ENCODE measurements around the gene NLRC5.
A peak's percentile ranks its signal among the peaks of the same experiment; 100 is the strongest.

The NLRC5 gene

DNA sequence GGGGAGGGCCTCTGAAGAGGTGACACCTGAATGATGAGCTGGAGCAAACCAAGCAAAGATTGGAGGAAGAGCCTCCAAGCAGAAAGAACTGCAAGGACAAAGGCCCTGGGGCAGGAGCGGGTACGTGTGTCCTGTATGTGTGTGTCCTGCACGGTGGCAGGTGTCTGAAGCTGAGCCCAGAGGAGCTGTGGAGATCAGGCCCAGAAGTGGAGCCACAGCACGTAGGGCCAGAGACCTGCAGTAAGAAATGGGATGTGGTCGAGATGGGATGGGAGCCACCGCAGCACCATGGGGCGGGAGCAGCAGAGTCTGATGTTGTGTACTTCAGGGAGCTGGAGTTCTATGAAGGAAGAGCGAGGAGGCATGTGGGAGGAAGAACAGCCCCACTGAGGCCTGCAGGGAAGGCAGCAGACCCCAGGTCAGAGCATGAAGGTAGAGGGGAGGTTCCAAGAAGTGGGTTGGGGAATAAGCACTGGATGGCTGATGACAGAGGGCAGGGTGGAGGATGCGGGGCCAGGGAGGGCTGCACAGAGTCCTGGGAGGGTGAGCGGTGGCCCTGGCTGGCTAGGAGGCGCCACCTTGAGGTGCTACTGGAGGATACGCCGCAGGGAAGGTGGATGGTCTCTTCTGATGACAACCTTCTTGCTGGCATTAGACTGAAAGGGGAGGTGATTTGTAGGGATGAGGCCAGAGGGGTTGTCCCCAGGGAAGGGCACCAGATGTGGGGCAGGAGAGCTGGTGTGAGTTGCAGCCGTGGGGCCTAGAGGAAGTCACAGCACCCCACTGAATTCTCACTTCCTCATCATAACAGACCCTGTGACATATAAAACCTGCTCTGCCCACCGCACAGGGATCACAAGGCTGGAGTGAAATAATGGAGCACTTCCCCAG, 38.2 kb upstream of the NLRC5 start:
- DNase-seq (ENCODE audit: low spot score): no peak
- Histone ChIP-seq H3K27ac (peak overlapping the region in 1 of 2 donors; percentile 5), H3K4me3 (no peak overlapping the region)
- TF ChIP-seq, protein P1, sequence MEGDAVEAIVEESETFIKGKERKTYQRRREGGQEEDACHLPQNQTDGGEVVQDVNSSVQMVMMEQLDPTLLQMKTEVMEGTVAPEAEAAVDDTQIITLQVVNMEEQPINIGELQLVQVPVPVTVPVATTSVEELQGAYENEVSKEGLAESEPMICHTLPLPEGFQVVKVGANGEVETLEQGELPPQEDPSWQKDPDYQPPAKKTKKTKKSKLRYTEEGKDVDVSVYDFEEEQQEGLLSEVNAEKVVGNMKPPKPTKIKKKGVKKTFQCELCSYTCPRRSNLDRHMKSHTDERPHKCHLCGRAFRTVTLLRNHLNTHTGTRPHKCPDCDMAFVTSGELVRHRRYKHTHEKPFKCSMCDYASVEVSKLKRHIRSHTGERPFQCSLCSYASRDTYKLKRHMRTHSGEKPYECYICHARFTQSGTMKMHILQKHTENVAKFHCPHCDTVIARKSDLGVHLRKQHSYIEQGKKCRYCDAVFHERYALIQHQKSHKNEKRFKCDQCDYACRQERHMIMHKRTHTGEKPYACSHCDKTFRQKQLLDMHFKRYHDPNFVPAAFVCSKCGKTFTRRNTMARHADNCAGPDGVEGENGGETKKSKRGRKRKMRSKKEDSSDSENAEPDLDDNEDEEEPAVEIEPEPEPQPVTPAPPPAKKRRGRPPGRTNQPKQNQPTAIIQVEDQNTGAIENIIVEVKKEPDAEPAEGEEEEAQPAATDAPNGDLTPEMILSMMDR (IDR thresholded peaks at IDR 0.05): no peak

DNA sequence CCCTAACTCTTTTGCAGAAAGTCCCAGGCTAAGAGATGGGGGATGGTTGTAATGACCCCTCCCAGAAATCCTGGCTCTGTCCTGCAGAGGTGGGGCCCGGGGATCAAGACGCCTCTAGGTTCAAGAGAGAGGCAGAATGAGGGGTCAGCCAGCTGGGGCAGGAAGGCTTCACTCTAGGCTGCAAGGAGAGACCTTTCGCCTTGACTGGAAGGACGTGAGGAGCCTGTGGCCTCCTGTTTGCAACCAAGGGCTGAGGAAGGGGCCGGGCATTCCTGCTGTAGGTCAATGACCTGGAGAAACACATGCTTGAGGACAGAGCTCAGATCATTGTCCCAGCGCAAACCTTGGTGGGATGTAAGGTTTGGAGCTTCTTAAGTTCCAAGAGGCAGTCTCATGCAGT, 36.4 kb upstream of the NLRC5 start:
- DNase-seq (ENCODE audit: low spot score): no peak
- H3K4me3 ChIP-seq: no peak overlapping the region
- no peak overlapping the region for H3K27ac ChIP-seq
- TF ChIP-seq, protein P1 (IDR thresholded peaks at IDR 0.05): no peak

DNA sequence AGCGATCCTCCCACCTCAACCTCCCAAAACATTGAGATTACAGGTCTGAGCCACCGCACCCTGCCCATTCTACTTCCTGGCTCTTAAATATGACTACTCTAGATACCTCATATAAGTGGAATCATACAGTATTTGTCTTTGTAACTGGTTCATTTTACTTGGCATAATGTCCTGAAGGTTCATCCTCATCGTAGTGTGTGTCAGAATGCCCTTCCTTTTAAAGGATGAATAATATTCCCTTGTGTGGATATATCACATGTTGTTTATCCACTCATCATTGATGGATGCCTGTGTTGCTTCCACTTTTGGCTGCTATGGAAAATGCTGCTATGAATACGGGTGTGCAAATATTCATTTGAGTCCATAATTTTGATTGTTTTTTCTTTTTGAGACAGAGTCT, 33.3 kb upstream of the NLRC5 start:
- DNase-seq (ENCODE audit: low spot score): no peak
- H3K27ac ChIP-seq: no peak overlapping the region
- TF ChIP-seq, protein P1 (IDR thresholded peaks at IDR 0.05): no peak
- no peak overlapping the region for H3K4me3 ChIP-seq

DNA sequence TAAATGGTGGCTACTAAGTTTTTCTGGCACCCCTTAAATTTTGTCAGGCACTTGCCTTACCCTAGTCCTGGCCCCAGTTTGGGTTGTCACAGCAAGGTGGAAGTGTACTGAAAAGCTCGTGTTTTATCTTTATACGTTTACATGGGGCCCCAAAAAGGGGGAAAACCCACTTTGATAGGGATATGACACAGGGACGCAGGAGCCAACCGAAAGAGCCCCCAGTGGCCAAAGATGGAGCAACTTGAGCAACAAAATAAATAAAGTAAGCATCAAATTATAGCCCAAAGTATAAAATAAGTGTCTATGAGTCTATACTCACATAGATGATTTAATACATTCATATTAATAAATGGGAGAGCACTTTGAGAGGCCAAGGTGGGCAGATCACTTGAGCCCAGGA, 32.6 kb upstream of the NLRC5 start:
- TF ChIP-seq, protein P1 (IDR thresholded peaks at IDR 0.05): no peak
- no peak overlapping the region for H3K4me3 ChIP-seq
- DNase-seq (ENCODE audit: low spot score): no peak
- H3K27ac ChIP-seq: no peak overlapping the region

DNA sequence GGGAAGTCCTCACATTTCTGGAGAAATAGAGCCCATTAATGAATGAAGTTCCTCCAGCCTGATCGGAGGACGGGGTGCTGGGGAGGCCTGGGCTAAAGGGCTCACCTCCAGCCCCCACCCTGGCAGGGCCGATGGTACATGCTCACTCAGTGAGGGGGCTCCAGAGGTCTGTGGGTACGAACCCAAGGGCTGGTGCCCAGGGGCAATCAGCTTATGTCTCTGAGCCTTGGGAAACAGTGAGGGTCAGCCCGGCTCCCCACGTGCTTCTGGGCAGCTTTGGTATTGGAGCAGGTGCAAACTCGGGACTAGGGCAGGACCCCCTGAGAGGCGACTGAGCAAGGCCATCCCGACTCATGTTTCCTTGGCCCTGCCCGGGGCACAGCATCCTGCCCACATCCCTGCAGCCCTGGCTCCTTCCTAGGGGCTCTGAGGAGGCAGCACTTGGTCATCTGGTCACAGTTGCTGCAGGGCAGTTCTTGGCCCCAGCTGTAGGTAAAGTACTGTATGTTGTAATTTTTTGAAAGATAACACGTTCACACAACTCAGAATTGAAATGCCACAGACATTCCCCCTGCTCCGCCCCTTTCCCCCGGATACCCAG, 28.6 kb upstream of the NLRC5 start:
- H3K27ac ChIP-seq: no peak overlapping the region
- DNase-seq (ENCODE audit: low spot score): no peak
- TF ChIP-seq, protein P1 (IDR thresholded peaks at IDR 0.05): no peak
- no peak overlapping the region for H3K4me3 ChIP-seq

DNA sequence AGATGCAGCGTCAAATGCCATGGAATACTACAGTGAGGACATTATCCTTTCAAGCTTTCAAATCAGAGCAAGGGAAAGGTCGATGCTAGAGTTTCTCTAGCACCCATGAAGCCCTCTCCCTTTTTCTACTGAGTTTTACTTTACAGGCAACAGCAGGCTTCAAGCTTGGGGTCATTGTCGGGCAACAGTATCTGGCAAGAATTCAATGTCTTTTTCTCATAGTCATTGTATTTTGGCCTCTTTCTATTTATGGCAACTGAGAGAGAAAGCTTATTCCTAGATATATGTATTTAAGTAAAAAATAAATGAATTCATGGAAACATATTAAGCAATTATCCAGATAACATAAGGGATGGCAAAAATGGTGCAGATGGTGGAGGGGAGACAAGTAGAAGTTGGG, 28.0 kb upstream of the NLRC5 start:
- H3K4me3 ChIP-seq: no peak overlapping the region
- H3K27ac ChIP-seq: peak overlapping the region in 1 of 2 donors; percentile 43
- DNase-seq (ENCODE audit: low spot score): no peak
- TF ChIP-seq, protein P1 (IDR thresholded peaks at IDR 0.05): no peak

All from coronary artery (tissue), 2 donors.